ENCODE results near the gene MYO7A.

DNA sequence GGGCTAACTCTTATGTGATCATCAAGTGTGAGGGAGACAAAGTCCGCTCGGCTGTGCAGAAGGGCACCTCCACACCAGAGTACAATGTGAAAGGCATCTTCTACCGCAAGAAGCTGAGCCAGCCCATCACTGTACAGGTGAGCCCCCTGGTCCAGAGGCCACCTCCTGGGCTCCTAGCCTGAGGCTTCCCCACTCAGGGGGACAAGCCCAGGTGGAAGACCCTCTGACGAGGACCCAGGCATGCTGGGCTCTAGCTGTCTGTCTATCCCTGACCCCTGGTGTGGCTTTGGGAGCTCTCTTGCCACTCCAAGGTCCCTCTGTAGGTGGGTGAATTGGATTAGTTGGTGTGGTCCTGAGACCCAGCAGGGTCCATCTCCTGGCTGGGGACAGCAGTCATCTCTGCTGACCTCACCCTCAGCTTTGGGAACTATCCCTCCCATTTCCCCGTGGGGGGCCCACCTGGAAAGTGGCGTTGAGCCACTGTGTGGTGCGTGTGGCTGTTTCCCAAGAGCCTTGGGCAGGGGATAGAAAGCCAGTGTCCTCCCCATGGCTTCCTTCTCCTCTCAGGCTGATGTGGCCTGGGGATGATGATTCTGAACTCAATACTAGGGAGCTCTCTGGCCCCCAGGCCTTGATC, 5.4 kb upstream of the MYO7A start:
- no peak for TF ChIP-seq GATA3 (IDR thresholded peaks at IDR 0.05; ENCODE audit: low read depth, low read length)
- TF ChIP-seq GATA2 (IDR thresholded peaks at IDR 0.05; ENCODE audit: low read depth, low read length) = no peak
